HG03378 (cell line): ENCODE results near the gene STK17B.
"Not testable (repeated sequence)": the region's sequence is repeated elsewhere in the genome, so short reads cannot be mapped to it uniquely, and the experiment has no call there.

ENCODE experiments used
- ATAC-seq: cut with Tn5 transposase; IDR thresholded peaks from one replicate; pipeline ENCODE4 v1.9.1; 2021; ENCODE audit warnings: mild to moderate bottlenecking, moderate library complexity; ENCODE audit not compliant: unreplicated experiment

Gene STK17B

GRCh38 chr2:196171248-196171871 lies at the start of gene STK17B:
Gene STK17B (minus strand): TSS chr2:196171578. CDS start chr2:196163383, 8,195 bp downstream.
- peak; percentile 34 for ATAC-seq

- no peak for ATAC-seq
Measured at GRCh38 chr2:196220671-196221070, 49.3 kb upstream of the STK17B start.

GRCh38 chr2:196219671-196220070 lies 48.3 kb upstream of the STK17B start:
- ATAC-seq: no peak

- ATAC-seq: no peak
Measured at GRCh38 chr2:196218106-196218505, 46.7 kb upstream of the STK17B start.

GRCh38 chr2:196217116-196217515 lies 45.7 kb upstream of the STK17B start:
- ATAC-seq: no peak

- no peak for ATAC-seq
Measured at GRCh38 chr2:196215376-196215775, 44.0 kb upstream of the STK17B start.

- ATAC-seq: no peak
Measured at GRCh38 chr2:196214156-196214555, 42.8 kb upstream of the STK17B start.

GRCh38 chr2:196213252-196213980 lies 42.0 kb upstream of the STK17B start:
- no peak for ATAC-seq

DNA sequence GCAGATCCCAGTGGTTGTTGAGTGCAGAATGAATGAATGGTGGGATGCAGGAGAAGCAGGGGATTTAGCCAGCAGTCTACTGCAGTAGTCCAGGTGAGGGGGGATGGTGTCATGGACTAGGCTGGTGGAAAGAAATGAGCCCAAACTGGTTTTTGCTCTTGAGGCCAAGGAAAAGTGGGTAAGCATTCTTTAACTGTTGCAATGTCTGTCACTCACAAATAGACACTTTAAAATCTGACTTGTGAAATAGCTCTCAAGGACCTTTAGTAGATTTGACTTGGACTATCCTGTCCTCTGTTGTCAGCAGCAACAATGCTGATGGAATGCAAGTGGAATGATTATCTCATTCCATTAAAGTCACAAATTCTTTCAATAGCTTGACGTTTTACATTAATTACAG lies 37.5 kb upstream of the STK17B start:
- no peak for ATAC-seq

- no peak for ATAC-seq
Measured at GRCh38 chr2:196206804-196207203, 35.4 kb upstream of the STK17B start.

GRCh38 chr2:196205881-196206435 lies 34.6 kb upstream of the STK17B start:
- no peak for ATAC-seq

GRCh38 chr2:196205011-196205766 lies 33.8 kb upstream of the STK17B start:
- ATAC-seq: no peak

DNA sequence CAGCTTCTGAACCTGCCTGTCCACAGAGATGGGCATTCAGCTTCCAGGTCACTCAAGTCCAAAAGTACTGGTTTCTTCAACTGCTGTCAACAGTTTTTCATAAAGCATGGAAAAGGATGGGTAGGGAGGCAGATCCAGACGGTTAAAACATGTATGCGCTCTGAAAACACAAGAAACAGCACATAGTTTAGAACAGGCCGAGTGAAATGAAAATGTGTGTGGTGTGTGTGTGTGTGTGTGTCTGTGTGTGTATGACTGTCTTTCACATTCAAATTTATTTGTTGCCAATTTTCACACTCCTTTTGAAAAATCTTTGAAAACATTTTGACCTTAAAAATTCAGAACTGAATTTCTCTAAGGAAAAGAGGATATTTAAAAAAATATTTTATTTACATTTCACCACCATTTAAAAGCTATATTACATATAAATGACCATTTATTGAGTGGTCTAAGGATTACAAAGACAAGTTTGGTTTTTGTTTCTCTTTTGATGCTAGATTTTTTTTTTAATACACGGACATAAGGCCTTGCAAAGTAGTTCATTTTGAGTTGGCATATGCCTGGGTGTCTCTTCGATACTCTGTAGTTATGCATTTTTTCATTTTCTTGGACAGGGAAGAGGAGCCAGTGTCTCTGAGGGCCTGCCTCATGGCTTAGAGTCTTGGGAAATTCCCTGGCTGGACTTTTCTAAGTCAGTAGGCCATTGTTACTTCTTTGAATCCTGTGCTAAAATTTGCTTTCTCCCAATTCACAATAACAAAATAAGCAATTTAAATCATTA lies 30.0 kb upstream of the STK17B start:
- ATAC-seq: no peak

DNA sequence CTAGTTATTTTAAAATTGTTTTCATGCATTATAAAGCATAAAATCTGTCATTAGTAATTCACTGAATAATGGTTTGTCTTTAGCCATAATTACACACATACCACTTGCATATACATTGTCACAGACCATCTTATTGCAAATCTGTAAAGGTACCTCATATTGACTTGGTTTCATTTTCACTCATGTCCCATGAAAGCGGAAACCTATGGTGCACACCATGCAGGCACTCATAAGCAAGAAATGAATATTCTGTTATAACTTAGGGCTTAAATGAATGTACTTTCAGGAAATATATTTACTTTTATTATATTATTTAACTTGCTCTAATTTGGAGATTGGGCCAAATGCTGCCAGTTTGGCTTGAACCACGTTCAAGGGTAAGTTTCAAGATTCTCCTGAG lies 29.2 kb upstream of the STK17B start:
- peak; percentile 100 for ATAC-seq

DNA sequence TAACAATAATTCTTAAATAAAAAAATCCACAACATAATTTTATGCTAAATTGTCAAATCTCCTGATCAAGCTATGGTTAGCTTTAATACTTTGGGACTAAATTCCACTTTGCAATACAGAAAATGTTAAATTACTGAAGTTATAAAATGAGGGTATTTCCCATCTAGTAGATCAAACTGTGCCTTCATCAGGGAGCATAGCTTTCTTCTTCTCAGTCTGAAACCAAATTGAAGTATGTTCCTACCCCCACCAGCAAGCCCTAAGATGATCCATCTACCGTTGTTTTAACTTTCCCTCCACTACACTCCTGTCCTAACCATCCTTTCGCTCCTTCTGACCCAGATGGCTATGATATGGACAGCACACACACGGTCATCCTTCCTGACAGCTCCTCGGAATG lies 24.4 kb upstream of the STK17B start:
- ATAC-seq: no peak

- no peak for ATAC-seq
Measured at GRCh38 chr2:196195302-196195701, 23.9 kb upstream of the STK17B start.

GRCh38 chr2:196191541-196191940 lies 20.2 kb upstream of the STK17B start:
- ATAC-seq: no peak

- ATAC-seq: no peak
Measured at GRCh38 chr2:196187898-196188458, 16.6 kb upstream of the STK17B start.

GRCh38 chr2:196187175-196187700 lies 15.9 kb upstream of the STK17B start:
- not testable (repeated sequence) for ATAC-seq

DNA sequence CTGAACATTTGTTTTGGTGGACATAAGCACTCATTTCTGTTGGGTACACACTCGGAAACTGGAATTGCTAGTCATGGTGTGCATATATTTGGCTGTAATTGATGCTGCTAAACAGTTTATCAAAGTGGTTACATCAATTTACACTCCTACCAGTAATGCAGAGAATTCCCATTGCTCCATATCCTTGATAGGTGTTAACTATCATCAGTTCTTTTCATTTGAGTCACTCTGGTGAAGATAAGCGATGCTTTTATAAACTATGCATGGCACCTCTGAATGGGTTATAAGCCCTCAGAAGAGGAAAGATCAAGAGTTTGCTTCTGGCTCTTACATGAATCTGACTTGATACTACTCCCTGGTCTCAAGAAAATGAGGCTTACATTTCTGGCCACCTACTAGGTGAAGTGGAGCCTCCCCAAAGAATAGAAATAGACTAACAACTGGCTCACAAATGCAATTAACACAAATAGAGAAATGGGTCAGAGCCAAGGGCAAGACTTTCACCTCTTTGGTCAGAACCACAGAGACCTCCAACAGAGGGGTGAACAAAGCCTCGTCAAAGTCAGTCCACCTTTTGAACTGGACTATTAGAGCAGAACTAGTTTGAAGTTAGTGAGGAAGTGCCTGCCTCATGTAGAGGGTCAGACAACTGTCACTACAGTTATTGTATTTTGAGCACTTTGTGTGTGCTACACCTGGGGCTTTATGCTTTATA lies 15.0 kb upstream of the STK17B start:
- ATAC-seq: no peak
